K562 (cell line): ENCODE data around the gene CS. TPM values are rescaled to one million over a fixed set of nuclear protein-coding genes. Genes with fewer than 3 reads are reported as not detected.

Source experiments
- ATAC-seq: fragments of 200-7000 bp; cut with Tn5 transposase; 3 replicates; pipeline ENCODE4 v1.9.1; 2020; ENCODE audit warnings: moderate library complexity
- BruUV-seq: library from RNA; stranded (reverse); fragments of 400-500 nt; replicated peaks from 2 replicates; lab custom pipeline; 2021; lab: Mats Ljungman, UMichigan
- CTCF ChIA-PET: fragments of 300-600 bp; formaldehyde crosslinking; extraction: SDS; loops from one replicate; lab custom pipeline; 2021; ENCODE audit warnings: low intra/inter-chr PET ratio; lab: Yijun Ruan, JAX
- POLR2A ChIA-PET: fragments of 300-600, 350-650 bp; sonication (Branson Sonifier 250); formaldehyde crosslinking; extraction: SDS; loops from one replicate; lab custom pipeline; 2021; ENCODE audit warnings: antibody characterized with exemption, inconsistent platforms; lab: Yijun Ruan, JAX
- DNase-seq, 4 experiments: peaks; one replicate each; pipeline versions ENCODE4 v3.0.0 to v3.0.0-alpha.2; 2011 to 2018; ENCODE audit warnings: low spot score in 3 of 4, mixed read lengths in 3 of 4; ENCODE audit errors: extremely low read depth in 1 of 4
- FAIRE-seq: peaks from 2 replicates; lab custom pipeline; 2011; peaks lifted over from hg19 to GRCh38; lab: Jason Lieb, UNC
- H2AFZ ChIP-seq: 2 replicates; pipeline ENCODE4 v1.6.0; 2011; ENCODE audit warnings: low read depth, low read length, control low read depth, inconsistent platforms
- H3K27ac ChIP-seq: fragments of 200-600 bp; 3 replicates; pipeline ENCODE4 v1.8.0; 2011; ENCODE audit warnings: low read depth, mild to moderate bottlenecking, control low read depth, inconsistent platforms, low read length, moderate library complexity, mixed read lengths; ENCODE audit errors: extremely low read depth
- H3K27me3 ChIP-seq, 2 experiments: fragments of 300-600 bp in 1 of 2; 2 replicates in 1 of 2; 3 replicates in 1 of 2; pipeline versions ENCODE4 v1.6.0 to v1.8.0; 2011; ENCODE audit warnings: inconsistent platforms in 2 of 2, low read length in 2 of 2, mild to moderate bottlenecking in 1 of 2, mixed read lengths in 1 of 2, moderate library complexity in 1 of 2; ENCODE audit not compliant: control insufficient read depth in 2 of 2, insufficient read depth in 2 of 2
- H3K36me3 ChIP-seq: fragments of 300-600 bp; 3 replicates; pipeline ENCODE4 v1.8.0; 2011; ENCODE audit warnings: mild to moderate bottlenecking, low read length, inconsistent platforms; ENCODE audit not compliant: control insufficient read depth, insufficient read depth
- H3K4me1 ChIP-seq, 2 experiments: fragments of 200-600 bp in 1 of 2; replicated peaks in 1 of 2; 2 replicates in 1 of 2; 3 replicates in 1 of 2; pipeline versions ENCODE4 v1.5.1 to v1.8.0; 2011; ENCODE audit warnings: inconsistent platforms in 2 of 2, low read length in 2 of 2, mild to moderate bottlenecking in 1 of 2, mixed read lengths in 1 of 2, moderate library complexity in 1 of 2; ENCODE audit not compliant: control insufficient read depth in 2 of 2, insufficient read depth in 2 of 2
- H3K4me2 ChIP-seq: 2 replicates; pipeline ENCODE4 v1.6.1; 2011; ENCODE audit warnings: low read length, control low read depth, inconsistent platforms, mixed read lengths; ENCODE audit not compliant: insufficient read depth
- H3K4me3 ChIP-seq: fragments of 200-600 bp; sonication (generic), shearing (Covaris generic); 2 replicates; pipeline ENCODE4 v1.5.1; 2016; ENCODE audit warnings: control low read depth, inconsistent platforms
- H3K79me2 ChIP-seq: fragments of 200-600 bp; 3 replicates; pipeline ENCODE4 v1.8.0; 2011; ENCODE audit warnings: low read length, inconsistent platforms; ENCODE audit not compliant: control insufficient read depth, insufficient read depth
- H3K9ac ChIP-seq, 2 experiments: 2 replicates each; pipeline versions ENCODE4 v1.6.0 to v1.6.1; 2011; ENCODE audit warnings: low read depth in 2 of 2, low read length in 2 of 2, control low read depth in 1 of 2, inconsistent platforms in 1 of 2, mild to moderate bottlenecking in 1 of 2, mixed read lengths in 1 of 2; ENCODE audit not compliant: insufficient read depth in 1 of 2
- H3K9me1 ChIP-seq: one replicate; pipeline ENCODE4 v1.6.0; 2011; ENCODE audit warnings: inconsistent platforms, mild to moderate bottlenecking, low read length, moderate library complexity; ENCODE audit not compliant: control insufficient read depth, insufficient read depth
- H3K9me3 ChIP-seq: replicated peaks from 2 replicates; pipeline ENCODE4 v1.5.1; 2011; ENCODE audit warnings: low read depth, low read length, inconsistent platforms; ENCODE audit not compliant: control insufficient read depth, insufficient read depth
- H4K20me1 ChIP-seq: replicated peaks from 2 replicates; pipeline ENCODE4 v1.6.1; 2011; ENCODE audit warnings: low read length, inconsistent platforms, mixed read lengths; ENCODE audit not compliant: control insufficient read depth, insufficient read depth
- BDP1 ChIP-seq: IDR thresholded peaks from 3 replicates; pipeline ENCODE4 v1.6.1; 2011; ENCODE audit not compliant: insufficient read length, insufficient read depth
- BMI1 ChIP-seq: fragments of 150-350 bp; IDR thresholded peaks from 2 replicates; pipeline ENCODE4 v1.6.1; 2014; ENCODE audit warnings: low read length
- CREB3L1 ChIP-seq: fragments of 450-650 bp; IDR thresholded peaks from 2 replicates; pipeline ENCODE4 v1.6.1; 2014; ENCODE audit warnings: low read depth, mild to moderate bottlenecking, moderate library complexity, borderline replicate concordance
- ESRRA ChIP-seq: fragments of 450-650 bp; IDR thresholded peaks from 2 replicates; pipeline ENCODE4 v1.6.1; 2014; ENCODE audit warnings: low read depth, mild to moderate bottlenecking, moderate library complexity, borderline replicate concordance
- MCM2 ChIP-seq: fragments of 450-650 bp; IDR thresholded peaks from 2 replicates; pipeline ENCODE4 v1.6.1; 2017; ENCODE audit warnings: low read depth, mild to moderate bottlenecking
- MIER1 ChIP-seq: fragments of 450-650 bp; IDR thresholded peaks from 2 replicates; pipeline ENCODE4 v1.6.1; 2016; ENCODE audit warnings: antibody characterized with exemption, mild to moderate bottlenecking, low read depth
- NCOR1 ChIP-seq: fragments of 450-650 bp; IDR thresholded peaks from 2 replicates; pipeline ENCODE4 v1.6.1; 2016; ENCODE audit warnings: mild to moderate bottlenecking, moderate library complexity
- NR4A1 ChIP-seq, 2 experiments: fragments of 250-450 bp in 1 of 2; fragments of 450-650 bp in 1 of 2; sonication (Bioruptor Pico) in 1 of 2; IDR thresholded peaks; 2 replicates each; pipeline versions ENCODE4 v1.4.0 to v1.6.1; 2016 to 2020; ENCODE audit warnings: mild to moderate bottlenecking in 2 of 2, missing compliant biosample characterization in 1 of 2, missing genetic modification characterization in 1 of 2, moderate library complexity in 1 of 2
- SAP30 ChIP-seq: fragments of 200-600 bp; sonication (generic); IDR thresholded peaks from 2 replicates; pipeline ENCODE4 v1.6.1; 2012; ENCODE audit warnings: borderline replicate concordance, low read depth, mild to moderate bottlenecking, moderate library complexity, low read length, control low read depth, inconsistent platforms; ENCODE audit not compliant: insufficient read depth, poor library complexity, severe bottlenecking
- ZNF124 ChIP-seq: sonication (generic); formaldehyde crosslinking; IDR thresholded peaks from 2 replicates; pipeline ENCODE4 v1.8.1; 2022; ENCODE audit warnings: missing genetic modification reagents
- ZNF239 ChIP-seq: fragments of 250-450 bp; sonication (Bioruptor Pico); IDR thresholded peaks from 2 replicates; pipeline ENCODE4 v1.4.0; 2020; ENCODE audit warnings: mild to moderate bottlenecking
- ZNF551 ChIP-seq: fragments of 250-450 bp; sonication (Bioruptor Pico); IDR thresholded peaks from 2 replicates; pipeline ENCODE4 v1.5.0; 2021; ENCODE audit warnings: mild to moderate bottlenecking, moderate library complexity
- ZNF766 ChIP-seq: fragments of 200-800 bp; sonication (Bioruptor generic); conservative IDR thresholded peaks from 2 replicates; pipeline ENCODE4 v1.6.1; 2016; ENCODE audit warnings: missing genetic modification characterization, missing compliant biosample characterization
- WGBS: fragments of 100-300 bp; shearing (Covaris generic); methylation state at CpG from one replicate; pipeline ENCODE4 v1.1.6; 2016; ENCODE audit warnings: low coverage, mixed read lengths; ENCODE audit not compliant: insufficient coverage; ENCODE audit errors: missing lambda C conversion rate; 5-methylcytosine and 5-hydroxymethylcytosine counted together
- in situ Hi-C: fragments of 300-500 bp; cut with MboI; formaldehyde crosslinking; loops from 4 replicates; pipeline ENCODE4 v1.15.0; 2018; ENCODE audit warnings: inconsistent platforms, mixed read lengths
- intact Hi-C: fragments of 100-400 bp; cut with micrococcal nuclease; formaldehyde crosslinking; loops from 2 replicates; pipeline ENCODE4 v1.14.2; 2022
- polyA plus RNA-seq, 8 experiments: library from polyadenylated mRNA; depleted of rRNA in 4 of 8; stranded (reverse) in 5 of 8; unstranded in 3 of 8; fragments of >200 nt; fragmentation: Nextera tagmentation in 2 of 8; fragmentation: Illumina TruSeq in 1 of 8; extraction: Ambion mirVana in 2 of 8; extraction: Trizol in 1 of 8; gene quantifications; 2 replicates each; pipeline versions ENCODE4 v1.2.1 to v1.2.3, GENCODE V29; 2011 to 2014; ENCODE audit warnings: inconsistent platforms in 1 of 8, missing spikeins in 1 of 8
- total RNA-seq, 7 experiments: library from RNA; depleted of rRNA in 6 of 7; stranded (reverse); fragments of >200 nt in 6 of 7; fragmentation: Illumina TruSeq in 2 of 7; extraction: Trizol in 2 of 7; gene quantifications; 2 replicates each; pipeline versions ENCODE4 v1.2.1 to v1.2.3, GENCODE V29; 2011 to 2021; ENCODE audit warnings: low replicate concordance in 1 of 7
- TF ChIP-seq, protein P1 (sequence below): fragments of 250-450 bp; sonication (Bioruptor Pico); IDR thresholded peaks from 2 replicates; pipeline ENCODE4 v1.4.0; 2020; ENCODE audit warnings: mild to moderate bottlenecking, moderate library complexity, borderline replicate concordance

CS gene
- total and polyA plus RNA-seq, 9 of the 15 experiments (the other 6 are each of a cell fraction or from before 2014, with no cell fraction given): 99.9 to 390 (median 149) TPM

DNA sequence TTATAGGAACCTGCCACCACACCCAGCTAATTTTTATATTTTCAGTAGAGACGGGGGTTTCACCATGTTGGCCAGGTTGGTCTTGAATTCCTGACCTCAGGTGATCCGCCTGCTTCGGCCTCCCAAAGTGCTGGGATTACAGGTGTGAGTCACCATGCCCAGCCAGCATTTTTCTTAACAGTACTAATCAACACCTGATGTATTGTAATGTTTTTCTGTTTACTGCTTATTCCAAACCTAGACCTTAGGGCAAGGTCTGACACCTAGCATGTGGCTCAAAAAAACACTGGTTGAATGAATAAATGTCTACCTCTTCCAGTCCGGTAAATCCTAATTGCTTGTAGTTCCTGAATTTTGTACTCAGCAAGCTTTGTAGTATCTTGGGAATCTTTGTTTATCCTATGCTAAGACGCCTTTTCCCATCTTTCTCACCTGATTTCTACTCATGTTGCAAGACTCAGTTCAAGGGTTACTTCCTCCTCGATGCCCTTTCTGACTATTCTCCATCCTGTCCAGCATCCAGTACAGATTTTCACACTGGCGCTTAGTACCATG is 30.9 kb upstream of the CS start:
- CTCF ChIA-PET: no interaction called here
- no peak for FAIRE-seq

More for the DNA sequence above, 30.9 kb upstream of the CS start:
- no peak for TF ChIP-seq NCOR1
- no peak for TF ChIP-seq BDP1
- TF ChIP-seq ZNF766 (CRISPR knock-in tag): no peak
- TF ChIP-seq ZNF239 (CRISPR knock-in tag): no peak
- TF ChIP-seq MCM2: no peak
- TF ChIP-seq ESRRA: no peak
- no peak for TF ChIP-seq NR4A1 (CRISPR knock-in tag; IDR thresholded peaks at IDR 0.05)
- TF ChIP-seq NR4A1 (tag; IDR thresholded peaks at IDR 0.05): no peak
- no peak for TF ChIP-seq MIER1
- TF ChIP-seq, protein P1, sequence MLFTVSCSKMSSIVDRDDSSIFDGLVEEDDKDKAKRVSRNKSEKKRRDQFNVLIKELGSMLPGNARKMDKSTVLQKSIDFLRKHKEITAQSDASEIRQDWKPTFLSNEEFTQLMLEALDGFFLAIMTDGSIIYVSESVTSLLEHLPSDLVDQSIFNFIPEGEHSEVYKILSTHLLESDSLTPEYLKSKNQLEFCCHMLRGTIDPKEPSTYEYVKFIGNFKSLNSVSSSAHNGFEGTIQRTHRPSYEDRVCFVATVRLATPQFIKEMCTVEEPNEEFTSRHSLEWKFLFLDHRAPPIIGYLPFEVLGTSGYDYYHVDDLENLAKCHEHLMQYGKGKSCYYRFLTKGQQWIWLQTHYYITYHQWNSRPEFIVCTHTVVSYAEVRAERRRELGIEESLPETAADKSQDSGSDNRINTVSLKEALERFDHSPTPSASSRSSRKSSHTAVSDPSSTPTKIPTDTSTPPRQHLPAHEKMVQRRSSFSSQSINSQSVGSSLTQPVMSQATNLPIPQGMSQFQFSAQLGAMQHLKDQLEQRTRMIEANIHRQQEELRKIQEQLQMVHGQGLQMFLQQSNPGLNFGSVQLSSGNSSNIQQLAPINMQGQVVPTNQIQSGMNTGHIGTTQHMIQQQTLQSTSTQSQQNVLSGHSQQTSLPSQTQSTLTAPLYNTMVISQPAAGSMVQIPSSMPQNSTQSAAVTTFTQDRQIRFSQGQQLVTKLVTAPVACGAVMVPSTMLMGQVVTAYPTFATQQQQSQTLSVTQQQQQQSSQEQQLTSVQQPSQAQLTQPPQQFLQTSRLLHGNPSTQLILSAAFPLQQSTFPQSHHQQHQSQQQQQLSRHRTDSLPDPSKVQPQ: no peak
- TF ChIP-seq BMI1: no peak
- no peak for TF ChIP-seq SAP30
- no peak for TF ChIP-seq CREB3L1
- TF ChIP-seq ZNF551 (CRISPR knock-in tag): no peak
- TF ChIP-seq ZNF124 (CRISPR knock-in tag): no peak
- Histone ChIP-seq H3K27ac (no peak overlapping the region; the same call in 2 of the 3 replicates), H3K4me1 (peaks cover 25 to 43% of the 10 kb centered on the region in 2 experiments), H3K79me2 (peaks cover 17% of the 10 kb centered on the region), H3K9me3 (no peaks in the 10 kb centered on the region), H4K20me1 (no peaks in the 10 kb centered on the region), H3K4me3 (no peak overlapping the region), H2AFZ (no peak overlapping the region), H3K9me1 (no peaks in the 10 kb centered on the region), H3K27me3 (no peaks in the 10 kb centered on the region), H3K36me3 (peaks cover 18% of the 10 kb centered on the region), H3K4me2 (no peak overlapping the region), H3K9ac (no peak overlapping the region)
- in situ Hi-C loops: no loop called here
- no peak for ATAC-seq
- POLR2A ChIA-PET: interaction anchor here (3.7 kb wide), 1 partner anchor 14 kb away, joined by 26 read pairs; the partner anchor contains the start of gene CNPY2
- no TSS peak for BruUV-seq
- 87% methylated on average over 7 of the region's 7 CpGs for WGBS
- DNase-seq: no peak
- intact Hi-C loops: no loop called here
